Epidermal melanocyte (primary cell): ENCODE data around the gene AMFR.

ENCODE experiments used
- DNase-seq: peaks from one replicate; pipeline ENCODE4 v3.0.0; 2011; ENCODE audit warnings: low spot score; ENCODE audit not compliant: insufficient read length

The AMFR gene

DNA sequence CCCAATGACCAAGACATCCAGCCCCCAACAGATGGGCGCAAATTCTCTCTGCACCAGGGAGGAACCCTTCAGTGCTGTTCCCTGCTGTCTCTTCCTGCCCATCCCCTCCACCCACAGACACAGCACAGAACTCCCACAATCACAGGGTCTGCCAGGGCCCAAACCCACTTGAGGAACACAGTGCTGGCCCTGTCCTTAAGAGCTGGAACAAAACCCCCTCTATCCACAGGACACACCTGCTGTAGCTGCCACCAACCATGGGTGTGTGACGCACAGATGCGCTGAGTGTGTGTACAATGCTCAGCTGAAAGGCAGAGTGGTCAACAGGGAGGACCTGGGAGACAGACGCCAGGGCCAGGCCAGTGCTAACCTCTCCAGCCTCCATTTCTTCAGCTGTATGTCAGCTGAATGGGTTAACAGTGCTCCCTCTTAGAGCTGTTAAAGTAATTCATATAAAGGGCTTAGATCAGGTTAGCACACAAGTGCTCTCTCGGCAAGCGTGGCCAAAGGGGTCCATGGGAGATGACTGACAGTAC, 62.1 kb downstream of the AMFR start:
- no peak for DNase-seq

DNA sequence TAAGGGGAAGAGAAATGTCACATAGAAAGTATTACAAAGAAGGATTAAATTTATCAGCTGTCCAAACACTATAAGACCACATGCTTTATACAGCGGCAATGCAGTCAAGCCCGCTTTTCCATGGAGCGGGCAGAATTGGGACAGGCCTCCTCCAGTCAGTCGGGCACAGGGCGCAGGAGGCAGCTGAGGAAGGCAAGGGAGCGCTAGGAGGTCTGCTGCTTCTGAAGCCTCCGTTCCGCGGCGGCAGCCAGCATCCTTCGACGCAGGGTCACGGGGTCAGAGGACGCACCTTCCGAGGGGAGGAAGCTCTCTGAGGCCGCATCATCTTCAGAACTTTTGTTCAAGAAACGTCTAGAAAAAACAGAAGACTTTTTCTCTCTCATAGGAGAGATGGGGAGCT, 62.6 kb downstream of the AMFR start:
- no peak for DNase-seq

DNA sequence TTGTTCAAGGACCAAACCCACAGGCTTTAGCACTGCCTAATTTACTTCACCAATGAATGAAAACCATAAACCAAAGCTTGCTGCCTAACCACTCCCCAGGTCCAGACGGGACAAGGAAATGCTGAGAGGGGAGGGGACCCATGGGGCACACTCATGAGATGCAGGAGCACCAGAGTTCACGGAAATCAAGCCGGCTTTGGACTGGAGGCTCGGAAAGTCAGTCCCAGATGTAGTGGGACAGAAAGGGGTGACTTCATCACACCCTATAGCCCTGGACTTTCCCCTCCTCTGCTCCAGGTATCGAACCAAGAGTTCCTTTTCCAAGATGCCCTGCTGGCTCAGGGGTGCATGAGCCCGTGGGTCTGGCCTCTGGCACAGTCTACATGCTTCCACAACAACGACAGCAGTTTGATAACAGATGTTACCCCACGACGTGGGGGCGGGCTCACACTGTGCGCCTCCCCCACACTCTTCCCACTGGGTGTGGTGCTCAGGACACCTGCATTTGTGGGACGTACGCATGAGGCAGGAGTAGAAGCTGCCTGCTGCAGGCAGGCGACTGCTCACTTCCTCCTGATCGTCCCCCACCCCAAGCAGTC, 63.2 kb downstream of the AMFR start:
- DNase-seq = no peak

DNA sequence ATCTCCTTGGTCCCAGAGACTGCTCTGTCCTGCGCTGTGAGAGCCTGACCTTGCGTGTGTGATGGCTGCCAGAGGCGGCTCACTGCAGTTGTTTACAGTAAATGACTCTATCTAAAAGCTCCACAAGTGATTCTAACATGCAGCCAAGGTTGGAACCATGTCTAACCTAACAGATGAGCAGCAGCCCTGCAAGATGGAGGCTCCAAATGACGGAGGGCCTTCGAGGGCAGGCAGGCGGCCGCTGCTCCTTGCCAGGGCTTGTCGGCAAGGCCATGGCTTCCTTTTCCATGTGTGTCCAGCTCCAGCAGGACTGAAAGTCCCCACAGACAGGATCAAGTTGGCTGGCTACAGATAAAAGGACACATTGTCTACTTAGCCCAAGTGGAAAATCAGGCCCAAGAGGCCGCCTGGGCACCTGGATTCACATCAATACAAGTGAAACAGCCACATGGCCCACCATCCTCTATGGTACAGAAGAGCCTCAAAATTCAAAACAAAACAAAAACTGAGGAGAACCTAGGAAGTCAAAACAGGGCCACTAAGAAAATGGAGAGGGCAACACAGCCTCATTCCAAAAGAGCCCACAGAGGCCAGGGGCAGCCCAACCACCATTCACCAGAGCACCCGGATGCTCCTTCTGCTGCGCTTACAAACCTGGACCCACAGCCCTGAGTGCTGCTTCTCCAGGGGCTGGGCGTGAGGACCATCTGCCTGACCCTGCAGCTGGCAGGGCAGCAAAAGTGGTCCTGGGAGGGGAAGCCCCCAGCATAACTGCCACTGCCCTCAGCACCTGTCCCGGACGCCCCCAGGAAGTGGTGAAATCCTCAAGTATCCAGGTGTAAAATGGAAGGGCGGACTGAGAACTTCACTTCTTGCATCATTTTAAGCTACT, 65.0 kb downstream of the AMFR start:
- no peak for DNase-seq

DNA sequence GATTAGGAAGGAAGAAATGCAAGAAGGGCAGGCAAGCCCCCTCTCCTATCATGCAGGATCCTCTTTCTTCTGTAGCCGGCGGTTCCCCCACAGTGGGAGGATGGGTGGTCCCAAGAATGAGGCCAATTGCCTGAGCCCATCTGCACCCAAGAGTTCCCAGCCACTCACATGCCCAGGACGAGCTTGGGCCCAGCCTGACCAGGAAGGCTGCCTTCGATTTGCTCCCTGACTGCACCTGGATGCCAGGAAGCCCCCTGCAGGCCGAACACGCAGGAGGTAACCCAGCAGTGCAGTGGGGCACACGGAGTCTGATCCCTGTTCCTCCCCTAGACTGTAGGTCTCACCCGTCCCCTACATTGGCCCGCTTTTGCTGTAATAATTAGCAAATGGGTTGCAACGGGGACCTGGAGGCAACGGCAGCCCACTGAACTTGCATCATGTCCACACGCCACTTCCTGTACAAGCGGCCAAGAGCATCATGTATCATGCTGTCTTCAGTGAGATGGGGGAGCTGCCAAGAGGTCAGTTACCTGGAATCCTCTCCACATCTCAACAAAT, 67.5 kb downstream of the AMFR start:
- no peak for DNase-seq

DNA sequence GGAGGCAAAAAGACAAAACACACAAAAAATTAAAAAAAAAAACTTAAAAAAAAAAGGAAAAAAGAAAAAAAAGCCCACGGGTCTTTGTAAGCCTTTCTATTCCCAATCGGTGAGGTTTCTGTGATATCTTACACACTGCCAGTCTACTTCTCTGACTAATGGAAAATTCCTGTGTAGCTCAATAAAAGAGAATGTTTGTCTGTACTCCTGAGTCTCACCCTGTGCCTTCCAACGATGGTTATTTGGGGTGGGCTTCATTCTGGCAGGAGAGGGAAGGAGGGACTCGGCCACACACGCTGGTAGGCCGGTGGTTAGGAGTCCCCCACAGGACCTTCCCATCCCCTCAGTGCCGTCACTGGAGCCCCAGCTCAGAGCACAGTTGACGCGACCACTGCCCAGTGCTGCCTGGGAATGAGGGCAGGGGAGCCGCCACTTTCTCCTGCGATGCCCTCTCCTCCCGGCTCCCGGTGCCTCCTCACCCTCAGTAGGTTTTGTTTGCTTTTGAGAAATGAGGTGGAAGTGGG, 68.0 kb downstream of the AMFR start:
- no peak for DNase-seq

DNA sequence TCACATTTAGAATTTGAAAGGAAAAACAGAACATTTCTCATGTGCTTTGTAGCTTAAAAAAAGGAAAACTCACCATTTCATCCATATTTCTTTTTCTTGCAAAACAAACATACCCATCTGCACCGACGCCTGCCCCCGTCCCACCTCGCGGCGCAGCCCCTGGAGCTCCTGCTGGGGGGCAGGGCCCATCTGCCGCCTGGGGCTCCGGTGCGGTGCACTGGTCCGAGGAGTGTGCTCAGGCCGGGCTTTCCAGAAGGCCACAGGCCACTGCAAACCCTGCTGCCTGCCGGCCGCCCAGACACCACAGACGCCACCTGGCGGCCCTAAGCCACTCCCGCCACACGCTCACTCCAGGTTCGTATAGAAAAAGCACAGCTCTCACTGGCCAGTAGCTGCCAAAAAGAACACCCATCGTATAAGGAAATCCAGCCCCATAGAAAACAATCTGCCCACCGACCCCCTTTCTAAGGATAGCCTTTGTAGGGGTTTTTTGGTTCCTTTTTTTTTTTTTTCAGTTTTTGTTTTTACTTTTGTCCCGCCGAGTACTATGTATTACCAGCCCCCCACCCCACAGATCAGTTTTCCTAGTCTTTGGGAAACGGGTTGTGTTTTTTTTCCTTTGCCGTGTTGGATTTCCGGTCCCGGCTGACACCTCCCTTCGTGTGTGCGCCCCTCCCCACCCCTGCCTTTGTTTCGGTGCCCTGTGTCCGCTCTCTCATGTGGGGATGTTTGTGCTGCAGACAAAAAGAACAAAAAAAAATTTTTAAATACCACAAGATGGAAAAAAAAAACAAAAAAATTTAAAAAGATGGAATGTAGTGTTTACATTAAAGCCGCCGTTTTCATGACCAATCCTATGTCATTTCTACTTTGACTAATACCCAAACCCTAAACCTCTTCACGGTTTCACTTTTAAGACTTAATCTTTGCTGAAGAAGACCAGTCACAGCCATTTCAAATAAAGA, 68.8 kb downstream of the AMFR start:
- peak; percentile 95 for DNase-seq

DNA sequence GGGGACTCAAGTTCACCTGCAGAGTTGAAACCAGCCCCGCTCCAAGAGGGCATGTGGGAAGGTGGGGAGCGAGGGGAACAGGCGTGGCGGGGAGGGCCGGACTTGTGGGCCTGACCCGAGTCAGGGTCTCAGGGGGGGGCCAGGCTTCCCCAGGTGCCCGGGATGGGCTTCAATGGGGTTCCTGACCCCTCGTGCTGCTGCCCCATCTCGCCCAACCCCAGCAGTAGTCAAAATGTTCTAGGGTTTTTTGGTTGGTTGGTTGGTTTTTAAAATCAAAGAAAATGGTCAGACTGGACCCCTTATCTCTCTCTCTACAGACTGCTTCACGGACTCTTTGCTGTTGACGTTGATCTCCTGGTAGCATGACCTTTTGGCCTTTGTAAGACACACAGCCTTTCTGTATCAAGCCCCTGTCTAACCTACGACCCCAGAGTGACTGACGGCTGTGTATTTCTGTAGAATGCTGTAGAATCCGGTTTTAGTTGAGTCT, 69.5 kb downstream of the AMFR start:
- no peak for DNase-seq

DNA sequence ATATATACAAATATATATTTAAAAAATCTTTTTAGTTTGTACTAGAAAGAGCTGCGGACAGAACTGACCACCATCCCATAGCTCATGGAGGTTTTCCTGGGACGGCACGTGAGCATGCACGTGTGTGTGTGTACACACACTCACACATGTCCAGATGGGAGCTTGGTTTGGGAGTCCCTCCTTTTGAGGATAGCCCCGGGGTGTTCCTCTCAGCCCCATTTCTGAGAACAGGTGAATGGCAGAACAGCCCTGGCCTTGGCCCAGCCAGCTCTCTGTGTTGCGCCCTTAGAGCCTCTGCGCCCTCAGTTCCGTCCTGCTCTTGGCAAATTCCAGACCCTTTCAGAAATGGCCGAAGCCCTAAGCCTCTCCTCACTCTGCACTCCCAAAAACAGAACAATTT, 70.1 kb downstream of the AMFR start:
- no peak for DNase-seq

DNA sequence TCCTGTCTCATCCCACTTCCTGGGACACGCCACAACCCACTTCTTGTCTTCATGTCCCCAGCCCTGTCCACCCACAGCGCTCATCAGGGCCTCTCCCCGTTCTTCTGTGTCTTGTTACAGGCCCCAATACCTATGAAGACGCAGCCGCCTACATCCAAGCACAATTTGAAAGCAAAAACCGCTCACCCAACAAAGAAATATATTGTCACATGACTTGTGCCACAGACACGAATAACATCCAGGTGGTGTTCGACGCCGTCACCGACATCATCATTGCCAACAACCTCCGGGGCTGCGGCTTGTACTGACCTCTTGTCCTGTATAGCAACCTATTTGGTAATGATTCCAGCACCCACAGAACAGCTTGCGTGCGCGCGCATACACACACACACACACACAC, 70.6 kb downstream of the AMFR start:
- DNase-seq = no peak

DNA sequence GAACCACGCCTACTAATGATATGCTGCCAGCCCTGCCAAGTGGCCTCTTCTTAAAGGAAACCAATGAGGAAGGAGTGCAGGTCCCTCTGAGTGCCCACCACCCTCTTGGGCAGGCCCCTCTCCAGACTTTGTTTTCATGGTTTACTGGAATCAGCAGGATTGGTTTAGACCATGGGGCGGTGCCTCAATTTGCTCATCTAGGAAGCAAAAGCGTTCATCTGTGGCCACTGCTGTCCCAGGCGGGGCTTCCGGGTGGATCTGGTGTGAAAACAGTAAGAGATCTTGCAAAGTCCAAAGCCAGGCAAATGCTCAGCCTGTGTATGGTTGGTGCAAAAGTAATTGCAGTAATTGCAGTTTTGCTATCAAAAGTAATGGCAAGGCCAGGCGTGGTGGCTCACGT, 71.3 kb downstream of the AMFR start:
- DNase-seq = no peak

DNA sequence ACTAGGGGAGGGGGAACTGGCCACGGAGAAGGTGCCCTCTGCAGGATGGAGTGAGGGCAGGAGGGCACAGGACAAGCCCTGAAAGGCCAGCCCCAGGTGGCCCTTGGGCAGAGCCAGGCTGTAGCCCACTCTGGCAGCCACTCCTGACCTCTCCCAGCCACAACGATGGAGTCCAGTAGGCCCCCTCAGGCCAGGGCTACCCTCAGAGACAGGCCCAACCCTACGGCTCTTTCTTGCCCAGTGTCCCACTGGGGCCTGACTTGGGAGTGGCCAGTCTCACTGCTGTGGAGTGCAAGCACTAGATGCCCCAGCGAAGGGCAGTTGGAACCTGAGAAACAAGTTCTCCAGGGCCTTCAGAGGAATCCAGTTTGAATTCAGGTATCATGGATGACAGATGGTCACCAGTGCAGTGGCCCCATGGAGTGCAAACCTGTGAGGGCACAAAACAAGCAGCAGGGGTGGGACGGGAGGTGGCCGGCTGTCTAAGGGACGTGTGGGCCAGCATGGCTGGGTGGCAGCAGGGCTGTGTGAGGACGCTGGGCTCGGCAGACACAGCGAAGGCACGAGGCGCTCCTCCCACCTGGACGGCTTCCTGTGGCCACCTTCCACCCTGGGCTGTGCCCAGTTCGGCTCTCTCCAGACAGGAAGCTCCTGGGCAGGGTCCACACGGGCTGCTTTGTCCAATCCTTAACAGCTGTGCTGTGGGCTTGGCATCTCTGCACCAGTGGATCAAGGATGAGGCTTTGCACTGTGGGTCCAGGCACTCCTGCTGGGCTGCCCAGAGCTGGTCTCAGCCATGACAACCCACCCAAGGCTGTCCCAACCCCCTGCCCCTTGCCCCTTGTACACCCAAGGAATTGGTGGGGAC, 72.1 kb downstream of the AMFR start:
- DNase-seq = no peak

DNA sequence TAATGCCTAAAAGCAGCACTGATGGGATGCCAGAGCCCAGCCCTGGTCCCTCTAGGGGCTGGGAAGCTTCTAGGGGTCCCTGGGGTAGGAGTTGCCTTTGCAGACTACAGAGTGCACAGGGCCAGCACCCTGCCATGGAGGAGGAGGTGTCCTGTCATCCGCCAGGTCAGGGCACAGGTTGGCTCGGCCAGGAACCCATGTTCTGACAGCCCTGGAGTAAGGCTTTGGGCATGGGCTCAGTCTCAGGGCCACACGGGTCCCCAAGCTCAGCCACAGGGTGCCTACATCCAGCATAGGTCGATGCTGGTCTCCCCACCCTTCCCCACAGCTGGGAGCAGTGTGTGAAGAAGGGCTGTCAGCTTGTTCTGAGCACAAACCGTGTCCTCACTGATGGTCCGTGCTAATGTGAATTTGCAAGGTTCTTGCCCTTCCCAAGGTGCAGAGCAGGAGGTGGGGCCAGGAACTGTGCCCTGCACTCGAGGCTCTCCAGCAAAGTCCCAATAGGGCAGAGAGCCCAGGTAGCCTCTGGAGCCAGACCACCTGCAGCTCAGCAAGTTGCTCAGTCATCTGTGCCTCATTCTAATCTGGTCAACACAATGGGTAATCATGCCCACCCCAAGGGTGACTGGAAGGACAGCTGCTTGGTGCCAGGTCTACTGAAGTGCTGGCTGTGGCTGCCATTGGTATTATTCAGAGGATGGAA, 72.8 kb downstream of the AMFR start:
- no peak for DNase-seq

DNA sequence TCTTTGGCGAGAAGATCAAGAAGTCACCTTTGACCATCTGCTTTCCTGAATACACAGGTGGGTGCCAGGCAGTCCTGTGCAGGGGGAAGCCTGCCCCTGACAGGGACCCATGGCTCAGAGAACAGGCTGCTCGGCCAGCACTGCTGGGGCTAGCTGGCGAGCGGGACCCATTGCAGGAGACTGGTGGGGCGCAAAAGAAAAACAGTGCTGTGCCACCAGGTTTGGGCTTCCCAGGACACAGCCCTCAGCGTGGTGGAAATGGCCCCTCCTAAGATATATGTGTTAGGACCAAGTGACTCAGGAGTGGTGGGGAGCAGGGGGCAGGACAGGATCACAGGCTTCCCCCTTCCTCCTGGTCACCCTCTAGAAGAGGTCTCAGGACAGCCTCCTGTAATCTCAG, 73.9 kb downstream of the AMFR start:
- no peak for DNase-seq

DNA sequence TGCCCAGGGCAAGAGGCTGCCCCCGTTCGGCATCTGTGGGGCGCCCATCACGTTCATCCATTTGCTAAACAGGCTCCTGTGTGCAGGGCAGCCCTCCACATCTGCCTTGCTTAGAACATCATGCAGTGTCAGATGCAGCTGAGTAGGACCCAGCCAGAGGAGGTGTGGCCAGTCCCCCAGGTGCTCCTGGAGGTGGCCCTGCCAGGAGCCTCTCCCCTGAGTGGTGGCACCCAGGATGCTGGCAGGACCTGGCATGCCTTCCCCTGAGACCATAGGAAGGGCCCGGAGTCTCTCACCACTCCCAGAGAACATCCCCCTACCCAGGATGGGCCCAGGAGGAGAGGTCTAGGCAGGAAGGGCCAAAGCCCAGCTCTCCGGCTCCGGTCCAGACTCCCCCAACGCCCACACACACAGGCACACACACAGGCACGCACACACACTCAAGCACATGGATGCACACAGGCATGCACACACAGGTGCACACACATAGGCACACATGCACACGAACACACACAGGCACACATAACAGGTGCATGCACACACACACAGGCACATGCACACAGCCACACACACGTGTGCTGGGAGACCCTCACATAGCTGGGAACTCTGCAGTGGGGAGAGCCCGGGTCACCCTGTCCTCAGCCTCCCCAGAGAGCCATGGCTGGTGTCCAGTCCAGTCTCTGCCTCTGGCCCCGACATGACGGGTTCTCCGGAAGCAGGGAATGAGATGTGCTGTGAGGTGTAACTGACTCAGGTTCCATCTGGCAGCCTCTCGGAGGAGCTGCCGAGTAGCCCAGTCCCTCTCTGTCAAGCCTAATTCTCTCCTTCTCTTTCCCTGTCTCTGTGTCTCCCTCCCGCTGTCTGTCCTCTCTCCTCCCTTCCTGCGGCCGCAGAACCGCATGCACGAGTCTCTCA, 74.6 kb downstream of the AMFR start:
- DNase-seq = no peak

DNA sequence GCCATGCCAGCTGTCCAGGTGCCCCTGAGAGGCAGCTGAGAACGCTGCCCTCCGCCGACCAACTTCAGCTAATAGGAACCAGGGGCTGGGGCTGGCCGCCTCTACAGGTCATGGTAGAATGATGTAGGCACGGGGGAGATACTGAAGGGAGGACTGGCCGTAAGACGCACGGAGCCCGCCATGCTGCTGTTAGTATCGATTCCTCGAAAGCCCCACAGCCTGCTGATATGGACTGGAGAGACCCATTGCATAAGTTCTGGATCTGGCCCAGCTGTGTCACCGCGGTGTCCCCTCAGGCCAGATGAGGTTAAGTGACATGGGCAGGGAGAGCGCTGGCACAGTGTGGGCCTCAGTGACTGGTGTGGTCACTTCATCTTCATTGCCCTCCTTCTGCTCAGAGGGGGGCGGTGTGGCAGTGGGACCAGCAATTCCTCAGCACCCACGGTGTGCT, 75.6 kb downstream of the AMFR start:
- DNase-seq = no peak

DNA sequence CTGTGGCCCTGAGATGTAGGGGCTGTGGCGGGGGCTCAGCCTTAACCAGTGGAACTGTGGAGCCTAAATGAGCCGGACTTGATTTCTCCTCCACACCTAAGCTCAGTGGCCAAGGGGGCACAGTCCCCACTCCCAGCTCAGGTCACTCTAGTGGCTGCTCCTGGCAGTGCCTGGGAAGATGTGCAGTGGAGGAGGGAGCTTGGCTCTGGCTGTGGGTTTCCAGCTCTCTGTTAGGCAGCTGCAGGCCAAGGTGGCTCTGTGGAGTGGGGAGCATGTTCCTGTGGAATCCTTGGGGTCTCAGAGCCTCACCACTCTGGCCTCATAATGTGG, 76.3 kb downstream of the AMFR start:
- DNase-seq = no peak
